Measurements from ENCODE around the gene HERC6. TPM values are rescaled to one million over a fixed set of nuclear protein-coding genes. Genes with fewer than 3 reads are reported as not detected.

The HERC6 gene
- total and polyA plus RNA-seq, 9 of the 15 experiments (the other 6 are each of a cell fraction or from before 2014, with no cell fraction given): 0.01 to 0.68 (median 0.15) TPM

DNA sequence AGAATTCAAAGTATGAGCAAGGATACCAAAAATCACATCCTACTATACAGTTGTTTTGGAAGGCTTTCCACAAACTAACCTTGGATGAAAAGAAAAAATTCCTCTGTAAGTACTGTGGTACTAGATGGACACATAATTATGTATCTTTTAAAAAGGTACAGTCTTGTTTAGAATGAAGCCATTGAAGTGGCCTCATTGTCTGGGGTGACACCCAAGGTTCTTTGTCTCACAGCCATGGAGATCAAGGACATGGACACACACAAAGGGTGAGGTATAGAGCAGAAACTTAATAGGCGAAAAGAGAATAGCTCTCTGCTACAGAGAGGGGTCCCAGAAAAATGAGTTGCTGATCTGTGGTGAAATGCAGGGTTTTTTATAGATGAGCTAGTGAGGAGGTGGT lies 61.5 kb downstream of the HERC6 start (continued):
- TF ChIP-seq, protein P1, sequence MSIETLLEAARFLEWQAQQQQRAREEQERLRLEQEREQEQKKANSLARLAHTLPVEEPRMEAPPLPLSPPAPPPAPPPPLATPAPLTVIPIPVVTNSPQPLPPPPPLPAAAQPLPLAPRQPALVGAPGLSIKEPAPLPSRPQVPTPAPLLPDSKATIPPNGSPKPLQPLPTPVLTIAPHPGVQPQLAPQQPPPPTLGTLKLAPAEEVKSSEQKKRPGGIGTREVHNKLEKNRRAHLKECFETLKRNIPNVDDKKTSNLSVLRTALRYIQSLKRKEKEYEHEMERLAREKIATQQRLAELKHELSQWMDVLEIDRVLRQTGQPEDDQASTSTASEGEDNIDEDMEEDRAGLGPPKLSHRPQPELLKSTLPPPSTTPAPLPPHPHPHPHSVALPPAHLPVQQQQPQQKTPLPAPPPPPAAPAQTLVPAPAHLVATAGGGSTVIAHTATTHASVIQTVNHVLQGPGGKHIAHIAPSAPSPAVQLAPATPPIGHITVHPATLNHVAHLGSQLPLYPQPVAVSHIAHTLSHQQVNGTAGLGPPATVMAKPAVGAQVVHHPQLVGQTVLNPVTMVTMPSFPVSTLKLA (conservative IDR thresholded peaks at IDR 0.05): no peak
- TF ChIP-seq ARHGAP35 (IDR thresholded peaks at IDR 0.05; ENCODE audit: partially characterized antibody) (no peak), STAG1 (CRISPR knock-in tag; IDR thresholded peaks at IDR 0.05; ENCODE audit: borderline replicate concordance) (no peak), PCBP2 (IDR thresholded peaks at IDR 0.05; ENCODE audit: low read depth, low read length, poor library complexity, severe bottlenecking) (no peak), MTA1 (IDR thresholded peaks at IDR 0.05; ENCODE audit: borderline replicate concordance) (no peak), SMAD2 (IDR thresholded peaks at IDR 0.05; ENCODE audit: low read depth, low read length) (no peak), ADNP (tag; IDR thresholded peaks at IDR 0.05) (no peak)
- TF ChIP-seq, protein P2, sequence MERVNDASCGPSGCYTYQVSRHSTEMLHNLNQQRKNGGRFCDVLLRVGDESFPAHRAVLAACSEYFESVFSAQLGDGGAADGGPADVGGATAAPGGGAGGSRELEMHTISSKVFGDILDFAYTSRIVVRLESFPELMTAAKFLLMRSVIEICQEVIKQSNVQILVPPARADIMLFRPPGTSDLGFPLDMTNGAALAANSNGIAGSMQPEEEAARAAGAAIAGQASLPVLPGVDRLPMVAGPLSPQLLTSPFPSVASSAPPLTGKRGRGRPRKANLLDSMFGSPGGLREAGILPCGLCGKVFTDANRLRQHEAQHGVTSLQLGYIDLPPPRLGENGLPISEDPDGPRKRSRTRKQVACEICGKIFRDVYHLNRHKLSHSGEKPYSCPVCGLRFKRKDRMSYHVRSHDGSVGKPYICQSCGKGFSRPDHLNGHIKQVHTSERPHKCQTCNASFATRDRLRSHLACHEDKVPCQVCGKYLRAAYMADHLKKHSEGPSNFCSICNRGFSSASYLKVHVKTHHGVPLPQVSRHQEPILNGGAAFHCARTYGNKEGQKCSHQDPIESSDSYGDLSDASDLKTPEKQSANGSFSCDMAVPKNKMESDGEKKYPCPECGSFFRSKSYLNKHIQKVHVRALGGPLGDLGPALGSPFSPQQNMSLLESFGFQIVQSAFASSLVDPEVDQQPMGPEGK (CRISPR knock-in tag; IDR thresholded peaks at IDR 0.05; ENCODE audit: borderline replicate concordance): no peak

DNA sequence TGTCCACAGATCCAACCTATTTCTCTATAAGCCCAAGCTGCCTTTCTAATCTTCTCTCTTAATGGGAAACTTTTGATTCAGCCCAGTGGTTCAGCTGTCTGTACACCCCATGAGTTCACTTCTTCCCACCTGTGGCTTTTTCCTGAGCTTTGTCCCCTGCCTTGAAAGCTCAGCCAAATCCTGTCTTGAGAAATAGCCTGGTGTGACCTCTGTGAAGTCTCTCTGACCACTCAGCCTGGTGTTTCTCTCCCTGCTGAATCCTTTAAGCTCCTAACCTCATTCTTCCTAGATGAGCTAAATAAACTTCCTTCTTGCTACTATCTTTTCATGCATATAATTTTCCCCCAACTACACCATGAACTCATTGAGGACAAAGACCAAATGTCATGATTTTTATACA lies 63.0 kb downstream of the HERC6 start:
- Histone ChIP-seq H4K20me1 (replicated peaks; ENCODE audit: control insufficient read depth, insufficient read depth, low read length) (no peaks in the 10 kb centered on the region), H3K9me3 (replicated peaks; ENCODE audit: control insufficient read depth, insufficient read depth, low read depth, low read length) (no peaks in the 10 kb centered on the region), H3K27ac (ENCODE audit: extremely low read depth, low read depth, low read length) (no peak overlapping the region), H3K4me2 (ENCODE audit: insufficient read depth, low read length) (no peak overlapping the region), H3K9ac (ENCODE audit: insufficient read depth in 1 of 2, low read depth in 2 of 2, low read length in 2 of 2) (no peak overlapping the region), H3K4me1 (replicated peaks in 1 of 2; ENCODE audit: control insufficient read depth in 2 of 2, insufficient read depth in 2 of 2, low read length in 2 of 2) (no peaks in the 10 kb centered on the region), H2AFZ (ENCODE audit: low read depth, low read length) (no peak overlapping the region), H3K27me3 (ENCODE audit: control insufficient read depth in 2 of 2, insufficient read depth in 2 of 2, low read length in 2 of 2) (no peaks in the 10 kb centered on the region), H3K79me2 (ENCODE audit: control insufficient read depth, insufficient read depth, low read length) (no peaks in the 10 kb centered on the region), H3K4me3 (no peak overlapping the region), H3K9me1 (ENCODE audit: control insufficient read depth, insufficient read depth, low read length) (no peaks in the 10 kb centered on the region), H3K36me3 (ENCODE audit: control insufficient read depth, insufficient read depth, low read length) (no peaks in the 10 kb centered on the region)
- POLR2A ChIA-PET: no interaction called here
- in situ Hi-C loops (cut with MboI): no loop called here
- BruUV-seq (replicated peaks): no TSS peak
- intact Hi-C loops (cut with micrococcal nuclease): no loop called here
- ATAC-seq: no peak
- CTCF ChIA-PET (ENCODE audit: low intra/inter-chr PET ratio): no interaction called here
- FAIRE-seq: no peak
- no peak for DNase-seq (ENCODE audit: extremely low read depth in 1 of 4, low spot score in 3 of 4)
- no peak for TF ChIP-seq LCOR (CRISPR knock-in tag; IDR thresholded peaks at IDR 0.05)
- TF ChIP-seq, protein P3, sequence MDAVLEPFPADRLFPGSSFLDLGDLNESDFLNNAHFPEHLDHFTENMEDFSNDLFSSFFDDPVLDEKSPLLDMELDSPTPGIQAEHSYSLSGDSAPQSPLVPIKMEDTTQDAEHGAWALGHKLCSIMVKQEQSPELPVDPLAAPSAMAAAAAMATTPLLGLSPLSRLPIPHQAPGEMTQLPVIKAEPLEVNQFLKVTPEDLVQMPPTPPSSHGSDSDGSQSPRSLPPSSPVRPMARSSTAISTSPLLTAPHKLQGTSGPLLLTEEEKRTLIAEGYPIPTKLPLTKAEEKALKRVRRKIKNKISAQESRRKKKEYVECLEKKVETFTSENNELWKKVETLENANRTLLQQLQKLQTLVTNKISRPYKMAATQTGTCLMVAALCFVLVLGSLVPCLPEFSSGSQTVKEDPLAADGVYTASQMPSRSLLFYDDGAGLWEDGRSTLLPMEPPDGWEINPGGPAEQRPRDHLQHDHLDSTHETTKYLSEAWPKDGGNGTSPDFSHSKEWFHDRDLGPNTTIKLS (IDR thresholded peaks at IDR 0.05; ENCODE audit: borderline replicate concordance, low read depth): no peak
- no peak for TF ChIP-seq RBM39 (optimal IDR thresholded peaks at IDR 0.05; ENCODE audit: low read depth, low read length)
- no peak for TF ChIP-seq MTA1 (IDR thresholded peaks at IDR 0.05; ENCODE audit: borderline replicate concordance)
- TF ChIP-seq XRCC5 (IDR thresholded peaks at IDR 0.05; ENCODE audit: low read depth, low read length): no peak
- no peak for TF ChIP-seq KLF16 (IDR thresholded peaks at IDR 0.05)
- TF ChIP-seq ZNF77 (CRISPR knock-in tag; IDR thresholded peaks at IDR 0.05): no peak
- TF ChIP-seq ZNF717 (CRISPR knock-in tag; IDR thresholded peaks at IDR 0.05): no peak
- TF ChIP-seq TRIM28 (IDR thresholded peaks at IDR 0.05): no peak
- no peak for TF ChIP-seq POLR2A (conservative IDR thresholded peaks at IDR 0.05)
- TF ChIP-seq CBX8 (IDR thresholded peaks at IDR 0.05; ENCODE audit: borderline replicate concordance, extremely low read depth, low read depth, low read length, poor library complexity, severe bottlenecking): no peak
- no peak for TF ChIP-seq TFAM (CRISPR knock-in tag; conservative IDR thresholded peaks at IDR 0.05)
- TF ChIP-seq POLR3G (IDR thresholded peaks at IDR 0.05; ENCODE audit: extremely low read depth, insufficient read length, insufficient replicate concordance): no peak
